ENCODE measurements around the gene MYRIP.

MYRIP gene

DNA sequence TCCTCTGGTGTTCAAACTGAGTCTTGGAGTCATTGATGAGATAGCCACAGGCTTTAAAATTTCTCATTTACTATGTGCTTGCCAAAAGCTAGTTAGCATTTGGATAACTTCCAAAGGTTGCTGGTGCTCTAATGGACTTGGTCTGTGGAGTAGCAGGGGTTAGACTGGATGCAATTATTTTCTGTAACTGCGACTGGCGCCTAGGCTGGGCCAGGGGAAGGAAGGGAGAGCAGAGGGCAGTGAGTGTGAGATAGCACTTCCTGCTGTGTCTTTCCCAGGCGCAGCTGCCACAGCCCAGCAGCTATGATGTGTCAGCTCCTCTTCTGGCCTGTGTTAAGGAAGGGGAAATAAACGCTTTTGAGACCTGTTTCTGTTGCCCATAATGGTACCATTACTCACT is 98.6 kb downstream of the MYRIP start:
- peak; percentile 95 for DNase-seq (ENCODE audit: low spot score)

- DNase-seq (ENCODE audit: low spot score), result no peak
Observed at GRCh38 chr3:39910135-39910534, 100.7 kb downstream of the MYRIP start.

- DNase-seq (ENCODE audit: low spot score), result no peak
Observed at GRCh38 chr3:39910826-39911464, 101.5 kb downstream of the MYRIP start.

- no peak for DNase-seq (ENCODE audit: low spot score)
Observed at GRCh38 chr3:39911465-39912309, 102.3 kb downstream of the MYRIP start.

- DNase-seq (ENCODE audit: low spot score), result no peak
Observed at GRCh38 chr3:39915027-39915426, 105.6 kb downstream of the MYRIP start.

DNA sequence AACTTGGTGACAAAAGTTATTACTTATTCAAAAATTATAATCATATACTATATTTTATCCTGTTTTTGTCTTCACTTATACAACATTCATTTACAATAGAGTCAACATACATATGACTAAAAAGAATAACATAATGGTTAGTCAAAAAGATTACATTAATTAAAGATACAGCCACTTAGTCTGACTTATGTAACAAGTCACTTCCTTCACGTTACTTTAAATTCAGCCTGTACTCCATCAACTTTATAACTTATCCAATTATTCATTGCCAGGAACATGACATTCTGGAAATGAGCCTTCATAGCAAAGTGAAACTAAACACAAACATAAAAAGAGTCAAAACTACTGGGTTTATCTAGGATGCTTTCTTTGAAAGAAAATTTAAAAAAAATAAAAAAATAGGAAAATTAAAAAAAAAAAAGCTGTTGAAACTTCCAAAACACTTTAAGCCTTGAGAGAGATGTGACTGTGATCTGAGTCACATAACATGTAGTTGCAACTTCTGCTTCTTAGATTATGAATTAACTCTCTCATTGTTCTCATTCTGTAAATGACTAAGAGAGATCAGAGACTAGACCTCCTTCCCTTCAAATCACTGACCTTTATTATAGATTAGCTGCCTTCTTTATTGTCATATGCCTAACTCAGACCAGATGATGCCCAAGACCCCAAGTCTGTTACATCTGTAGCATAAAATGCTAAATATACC is 107.8 kb downstream of the MYRIP start:
- peak; percentile 83 for DNase-seq (ENCODE audit: low spot score)

GRCh38 chr3:39919281-39919680 is 109.9 kb downstream of the MYRIP start:
- DNase-seq (ENCODE audit: low spot score), result no peak

GRCh38 chr3:39920271-39920670 is 110.9 kb downstream of the MYRIP start:
- DNase-seq (ENCODE audit: low spot score), result no peak

DNA sequence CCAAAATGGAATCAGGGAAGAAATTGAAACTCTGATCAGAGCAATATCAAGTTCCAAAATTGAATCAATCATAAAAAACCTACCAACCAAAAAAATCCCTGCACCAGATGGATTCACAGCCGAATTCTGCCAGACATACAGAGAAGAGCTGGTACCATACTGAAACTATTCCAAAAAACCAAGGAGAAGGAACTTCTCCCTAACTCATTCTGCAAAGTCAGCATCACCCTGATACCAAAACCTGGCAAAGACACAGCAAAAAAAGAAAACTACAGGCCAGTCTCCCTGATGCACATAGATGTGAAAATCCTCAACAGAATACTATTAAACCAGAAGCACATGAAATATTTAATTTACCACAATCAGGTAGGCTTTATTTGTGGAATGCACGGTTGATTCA is 118.1 kb downstream of the MYRIP start:
- no peak for DNase-seq (ENCODE audit: low spot score)

GRCh38 chr3:39933986-39934693 is 124.7 kb downstream of the MYRIP start:
- no peak for DNase-seq (ENCODE audit: low spot score)

DNA sequence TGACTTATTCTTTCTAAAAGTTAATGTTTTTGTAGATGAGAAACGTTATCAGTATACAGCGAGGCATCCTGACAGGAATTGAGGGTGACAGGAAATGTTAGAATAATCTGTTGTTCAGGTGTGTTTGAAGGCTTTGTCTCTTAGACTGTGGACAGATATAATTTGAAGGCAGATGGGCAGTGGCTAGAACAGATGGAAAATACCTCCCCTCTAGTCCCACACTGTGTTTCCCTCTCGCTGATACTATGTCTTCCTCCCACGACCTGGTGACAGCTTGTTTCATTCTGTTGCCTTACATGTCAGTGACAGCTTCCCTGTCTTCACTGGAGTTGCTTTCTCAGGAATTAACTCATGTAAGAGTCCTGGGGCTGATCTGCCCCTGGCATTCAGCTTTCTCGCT is 125.3 kb downstream of the MYRIP start:
- no peak for DNase-seq (ENCODE audit: low spot score)

DNA sequence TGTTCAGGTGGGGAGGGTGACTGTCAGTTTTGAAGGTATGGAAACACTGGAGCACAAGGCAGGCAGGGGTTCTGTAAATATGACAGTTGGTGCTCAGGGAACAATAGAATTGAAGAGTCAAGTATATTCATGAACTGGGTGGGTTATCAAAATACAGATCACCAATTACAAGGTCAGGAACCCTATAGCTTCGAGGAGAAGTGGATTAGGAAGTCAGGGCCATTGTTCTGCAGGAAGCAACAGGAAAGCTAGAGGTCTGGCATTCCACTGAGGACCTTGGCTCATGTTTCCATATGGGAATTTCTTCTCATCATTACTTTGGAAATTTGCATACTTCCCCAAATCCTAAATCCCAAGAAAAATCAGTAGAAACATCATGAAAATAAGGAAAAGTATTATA is 125.9 kb downstream of the MYRIP start:
- DNase-seq (ENCODE audit: low spot score), result no peak

GRCh38 chr3:39936848-39937247 is 127.4 kb downstream of the MYRIP start:
- DNase-seq (ENCODE audit: low spot score), result no peak

DNA sequence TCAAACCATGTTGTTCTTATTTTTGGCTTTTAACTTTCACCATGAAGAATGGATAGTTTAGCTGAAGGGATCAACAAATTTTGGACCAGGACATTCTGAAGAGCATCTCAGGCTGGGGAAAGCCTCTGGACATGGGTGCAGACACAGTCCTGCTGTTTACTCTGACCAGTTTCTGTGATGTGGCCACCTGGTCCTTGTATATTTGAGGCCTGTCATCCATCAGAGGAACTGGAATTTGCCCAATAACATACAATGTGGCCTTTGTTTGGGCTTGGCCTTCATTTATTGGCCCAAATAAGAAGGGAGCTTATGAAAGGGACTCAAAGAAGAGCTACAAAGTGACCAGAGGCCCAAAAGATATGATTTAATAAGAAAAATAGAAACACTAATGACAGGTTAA is 127.9 kb downstream of the MYRIP start:
- DNase-seq (ENCODE audit: low spot score), result no peak

DNA sequence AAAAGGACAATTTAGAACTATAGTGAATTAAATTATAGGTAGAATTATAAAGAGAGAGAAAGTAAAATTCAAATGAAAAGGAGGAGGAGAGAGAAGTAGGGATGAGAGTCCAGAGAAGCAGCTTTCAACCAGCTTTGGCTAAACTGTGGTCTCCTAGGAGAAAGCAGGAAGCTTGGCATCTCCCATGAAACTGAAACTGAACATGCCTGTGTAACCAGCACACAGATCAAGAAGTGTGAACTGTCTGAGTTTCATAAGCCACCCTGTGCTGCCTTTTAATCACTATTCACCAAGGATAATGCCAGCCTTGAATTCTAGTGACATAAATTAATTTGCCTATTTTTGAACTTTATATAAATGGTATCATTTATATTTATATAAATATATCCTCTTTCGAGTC is 128.5 kb downstream of the MYRIP start:
- no peak for DNase-seq (ENCODE audit: low spot score)

- no peak for DNase-seq (ENCODE audit: low spot score)
Observed at GRCh38 chr3:39941931-39942330, 132.5 kb downstream of the MYRIP start.

- no peak for DNase-seq (ENCODE audit: low spot score)
Observed at GRCh38 chr3:39960515-39961191, 151.2 kb downstream of the MYRIP start.

DNA sequence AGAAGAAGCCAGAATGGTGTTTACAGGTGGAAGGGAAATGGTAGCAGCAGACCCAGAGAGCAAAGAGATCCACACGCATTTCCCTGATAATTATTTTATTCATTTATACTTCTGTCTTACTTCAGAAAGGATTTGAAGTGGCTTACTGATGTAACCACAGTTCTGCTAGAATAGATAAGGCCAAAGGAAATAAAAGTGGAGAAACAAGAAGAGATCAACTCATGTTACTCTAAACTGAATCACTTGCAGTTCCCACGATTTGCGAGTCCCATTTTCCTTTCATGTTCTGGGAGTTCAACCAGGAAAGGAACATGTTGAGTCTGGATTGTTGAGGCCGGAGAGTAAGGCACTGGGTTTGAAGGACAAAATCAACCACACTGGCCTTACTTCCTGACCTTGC is 151.8 kb downstream of the MYRIP start:
- no peak for DNase-seq (ENCODE audit: low spot score)

- no peak for DNase-seq (ENCODE audit: low spot score)
Observed at GRCh38 chr3:39962581-39962980, 153.2 kb downstream of the MYRIP start.

DNA sequence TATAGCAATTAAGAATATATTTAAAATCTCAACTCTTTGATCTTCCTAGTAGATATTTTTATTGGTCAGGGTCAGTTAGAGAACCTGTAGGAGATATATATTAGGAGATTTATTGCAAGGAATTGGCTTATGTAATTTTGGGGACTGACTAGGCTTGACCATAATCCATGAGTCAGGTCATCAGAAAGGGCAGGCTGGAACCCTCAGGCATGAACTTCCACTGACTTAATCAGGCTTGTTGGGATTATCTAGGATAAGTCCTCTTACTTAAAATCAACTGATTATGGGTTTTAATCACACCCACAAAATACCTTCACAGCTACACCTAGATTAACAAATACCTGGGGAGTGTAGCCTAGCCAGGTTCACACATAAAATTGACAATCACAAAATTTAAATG is 156.1 kb downstream of the MYRIP start:
- no peak for DNase-seq (ENCODE audit: low spot score)

GRCh38 chr3:39965997-39966396 is 156.6 kb downstream of the MYRIP start:
- DNase-seq (ENCODE audit: low spot score), result no peak

DNA sequence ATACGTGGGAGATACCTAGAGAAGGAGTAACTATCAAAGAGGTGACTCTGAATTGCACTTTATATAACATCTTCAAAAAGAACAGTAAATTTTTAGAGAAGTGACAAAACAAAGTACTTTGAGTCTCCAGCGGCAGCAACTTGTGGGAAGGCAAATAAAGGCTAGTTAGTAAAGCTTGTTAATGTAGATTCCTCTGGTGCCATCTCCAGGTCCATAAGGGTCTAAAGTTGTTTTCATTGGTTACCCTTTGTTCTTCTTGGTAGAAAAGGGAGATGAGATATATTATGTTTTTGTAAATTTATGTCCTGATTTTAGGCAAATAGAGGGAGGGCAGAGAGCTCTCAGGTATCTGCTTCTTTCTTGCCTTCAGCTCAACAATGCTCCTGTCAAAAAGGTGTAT is 161.6 kb downstream of the MYRIP start:
- DNase-seq (ENCODE audit: low spot score), result no peak
